NAMALWA (cell line): ENCODE measurements around the gene SKIC2.
"Not testable (repeated sequence)": the region's sequence is repeated elsewhere in the genome, so short reads cannot be mapped to it uniquely, and the experiment has no call there.

Experiments used
- DNase-seq: peaks from one replicate; pipeline ENCODE4 v3.0.0-alpha.2; 2015; ENCODE audit warnings: low spot score

SKIC2 gene

DNA sequence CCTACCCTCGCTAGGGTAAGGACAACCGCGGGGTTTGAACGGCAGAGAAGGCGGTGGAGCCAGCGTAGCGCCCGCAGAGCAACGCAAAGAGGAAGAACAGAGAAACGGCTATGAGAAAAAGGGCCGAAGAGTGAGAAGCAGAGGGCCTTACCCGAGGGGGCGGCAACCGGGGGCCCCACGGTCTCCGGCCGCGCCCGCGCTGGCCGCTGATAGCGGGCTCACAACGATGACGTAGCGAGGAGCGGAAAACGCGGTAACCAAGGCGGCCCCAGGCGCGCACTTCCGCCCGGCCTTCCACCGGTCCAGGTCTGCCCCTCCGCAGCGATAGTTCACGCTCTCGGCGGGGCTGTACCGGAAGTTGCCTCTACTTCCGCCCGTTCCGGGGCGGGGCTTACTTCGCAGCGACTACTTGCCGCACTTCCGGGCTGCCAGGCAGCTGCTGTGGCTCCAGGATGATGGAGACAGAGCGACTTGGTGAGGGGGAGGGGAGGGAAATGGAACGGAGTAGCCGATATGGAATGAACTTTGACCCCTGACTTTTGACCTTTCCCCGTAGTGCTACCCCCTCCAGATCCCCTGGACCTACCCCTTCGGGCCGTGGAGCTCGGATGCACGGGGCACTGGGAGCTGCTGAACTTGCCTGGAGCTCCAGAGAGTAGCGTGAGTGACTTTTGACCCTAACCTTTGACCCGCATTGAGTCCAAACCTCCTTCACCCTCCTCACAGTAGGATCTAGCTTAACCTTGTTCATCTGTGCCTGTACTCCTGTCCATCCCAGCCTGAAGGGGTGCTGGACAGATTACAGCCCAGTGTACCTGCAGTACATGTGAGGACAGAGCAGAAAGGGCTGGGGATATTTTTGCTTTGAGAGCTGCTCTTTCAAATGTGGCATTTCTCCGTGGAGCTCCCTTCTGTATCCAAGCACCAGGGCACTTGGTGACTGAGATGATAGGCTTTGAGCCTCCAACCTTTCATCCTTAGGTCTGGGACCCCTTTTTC, at the start of gene SKIC2, which contains the start of gene NELFE:
Gene SKIC2, plus strand, starts transcription at position 435 of the 999 bp plus-strand sequence. Its CDS starts 18 bp downstream, at position 453.
Gene NELFE, minus strand, starts transcription at position 231 of the 999 bp plus-strand sequence. CDS start 525 bp downstream, outside the sequence.
- peak; percentile 98 for DNase-seq

GRCh38 chr6:31909298-31909697, 49.7 kb upstream of the SKIC2 start:
- DNase-seq = not testable (repeated sequence)

DNA sequence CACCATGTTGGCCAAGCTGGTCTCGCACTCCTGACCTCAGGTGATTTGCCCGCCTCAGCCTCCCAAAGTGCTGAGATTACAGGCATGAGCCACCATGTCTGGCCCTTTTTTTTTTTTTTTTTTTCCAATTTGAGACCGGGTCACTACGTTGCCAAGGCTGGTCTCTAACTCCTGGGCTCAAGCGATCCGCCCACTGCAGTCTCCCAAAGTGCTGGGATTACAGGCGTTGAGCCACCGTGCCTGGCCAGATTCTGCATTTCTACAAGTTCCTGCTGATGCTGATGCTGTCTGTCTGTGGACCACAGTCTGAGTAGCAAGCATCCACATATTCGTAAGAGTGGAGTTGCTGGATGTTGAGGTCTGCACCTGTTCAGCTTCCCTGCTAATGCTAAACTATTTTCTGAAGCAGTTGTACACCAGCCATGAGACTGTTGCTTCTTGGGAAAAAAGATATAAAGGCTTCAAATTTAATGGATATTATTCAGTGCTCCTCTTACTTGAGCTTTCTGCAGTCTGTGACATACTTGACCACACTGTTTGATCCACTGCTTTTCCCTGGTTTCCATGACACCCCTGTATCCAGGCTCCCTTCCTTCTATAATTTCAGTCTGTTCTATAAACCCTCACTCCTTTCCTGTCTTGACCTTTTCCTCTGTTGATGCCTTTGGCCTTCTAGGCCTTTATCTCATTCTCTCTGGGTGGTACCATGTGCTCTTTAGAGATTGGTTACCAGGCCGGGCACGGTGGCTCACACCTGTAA, 47.0 kb upstream of the SKIC2 start:
- DNase-seq = no peak

DNA sequence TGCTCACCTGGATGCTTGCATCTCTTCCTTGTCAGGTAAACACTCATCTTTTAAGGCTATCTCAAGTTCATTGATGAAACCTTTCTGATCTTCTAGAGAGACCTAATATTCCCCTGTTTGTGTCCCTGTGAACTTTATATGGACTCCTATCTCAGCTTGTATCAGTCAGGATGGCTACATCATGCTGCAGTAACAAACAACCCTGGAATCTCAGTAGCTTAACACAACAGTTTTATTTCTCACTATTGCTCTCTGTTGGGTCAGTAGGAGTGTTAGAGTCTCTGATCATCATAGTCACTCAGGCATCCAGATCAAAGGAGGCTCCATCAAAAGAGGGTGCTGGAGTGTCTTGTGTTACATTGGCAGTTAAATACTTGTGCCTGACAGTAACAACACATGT, 43.6 kb upstream of the SKIC2 start:
- no peak for DNase-seq

DNA sequence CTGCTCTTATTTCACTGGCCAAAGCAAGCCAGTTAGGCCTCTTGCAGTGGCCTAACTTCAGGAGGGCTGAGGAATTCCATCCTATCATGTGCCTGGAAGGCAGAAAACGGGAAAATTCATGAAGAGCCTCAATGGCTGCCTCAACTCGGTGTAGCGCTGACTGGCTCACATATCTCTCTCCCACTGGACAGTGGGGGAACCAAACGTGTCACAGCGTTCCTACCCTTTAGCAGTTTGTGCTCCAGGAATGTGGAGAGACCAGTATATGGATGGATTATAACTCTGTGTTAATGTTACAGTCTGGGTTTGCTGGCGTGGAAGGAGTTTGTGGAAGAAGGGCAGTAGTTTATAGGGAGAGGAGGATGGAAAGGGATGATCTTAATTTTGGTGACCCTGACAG, 43.2 kb upstream of the SKIC2 start:
- no peak for DNase-seq

DNA sequence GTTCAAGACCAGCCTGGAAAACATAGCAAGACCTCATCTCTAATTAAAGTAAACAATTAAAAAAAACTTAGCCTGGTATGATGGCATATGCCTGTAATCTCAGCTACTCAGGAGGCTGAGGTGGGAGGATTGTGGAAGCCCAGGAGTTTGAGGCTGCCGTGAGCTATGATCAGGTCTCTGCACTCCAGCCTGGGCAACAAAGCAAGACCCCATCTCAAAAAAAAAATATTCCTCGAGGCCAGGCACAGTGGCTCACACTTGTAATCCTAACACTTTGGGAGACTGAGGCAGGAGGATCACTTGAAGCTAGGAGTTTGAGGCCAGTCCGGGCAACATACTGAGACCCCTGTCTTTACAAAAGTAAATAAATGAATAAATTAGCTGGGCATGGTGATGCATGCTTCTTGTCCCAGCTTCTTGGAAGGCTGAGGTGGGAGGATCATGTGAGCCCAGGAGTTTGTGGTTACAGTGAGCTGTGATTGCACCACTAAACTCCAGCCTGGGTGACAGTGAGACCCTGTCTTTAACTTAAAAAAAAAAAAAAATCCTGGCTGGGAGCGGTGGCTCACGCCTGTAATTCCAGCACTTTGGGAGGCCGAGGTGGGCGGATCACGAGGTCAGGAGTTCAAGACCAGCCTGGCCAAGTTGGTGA, 40.8 kb upstream of the SKIC2 start:
- DNase-seq = no peak

DNA sequence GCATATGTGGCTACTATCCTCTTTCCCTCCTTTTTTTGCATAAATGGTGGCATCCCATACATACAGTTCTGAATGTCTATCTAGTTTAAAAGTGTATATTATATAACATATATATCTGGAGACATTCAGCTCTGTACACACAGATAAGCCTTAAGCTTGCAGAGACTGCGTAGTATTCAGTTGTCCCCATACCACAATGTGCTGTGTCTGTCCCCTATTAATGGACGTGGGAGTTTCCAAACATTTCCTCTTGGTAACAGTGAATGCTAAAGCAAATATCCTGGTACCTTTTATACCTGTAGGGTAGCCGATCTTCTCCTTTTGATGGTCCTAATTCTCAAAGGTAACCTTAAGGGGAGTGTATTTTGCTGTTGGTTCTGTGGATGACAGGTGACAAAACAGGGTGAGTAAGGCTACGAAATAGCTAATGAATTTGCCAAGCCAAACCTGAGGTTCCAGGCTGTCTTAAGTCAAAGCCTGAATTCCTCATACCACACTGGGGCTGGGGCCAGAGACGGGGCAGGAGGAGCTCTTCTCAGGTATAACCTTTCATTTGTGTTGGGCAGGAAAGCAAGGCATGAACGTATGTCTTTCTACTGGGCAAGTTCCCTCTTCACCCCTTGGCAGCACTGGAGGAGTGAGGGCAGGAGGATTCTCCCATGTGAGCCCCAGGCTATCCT, 39.2 kb upstream of the SKIC2 start:
- no peak for DNase-seq

- no peak for DNase-seq
Observed at GRCh38 chr6:31920811-31921210, 38.2 kb upstream of the SKIC2 start.

- DNase-seq = peak; percentile 51
Observed at GRCh38 chr6:31922942-31923341, 36.0 kb upstream of the SKIC2 start.

- no peak for DNase-seq
Observed at GRCh38 chr6:31927242-31927862, 31.6 kb upstream of the SKIC2 start, which contains the start of gene C2. TSS of gene C2 (plus strand) at chr6:31927717. CDS start at chr6:31927753, 36 bp downstream.

- DNase-seq = no peak
Observed at GRCh38 chr6:31927863-31928671, 30.9 kb upstream of the SKIC2 start.

DNA sequence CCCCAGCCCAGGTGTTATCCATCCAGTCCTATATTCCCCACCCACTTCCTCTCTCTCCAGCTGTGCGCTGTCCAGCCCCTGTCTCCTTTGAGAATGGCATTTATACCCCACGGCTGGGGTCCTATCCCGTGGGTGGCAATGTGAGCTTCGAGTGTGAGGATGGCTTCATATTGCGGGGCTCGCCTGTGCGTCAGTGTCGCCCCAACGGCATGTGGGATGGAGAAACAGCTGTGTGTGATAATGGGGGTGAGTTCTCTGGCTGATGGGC, 30.4 kb upstream of the SKIC2 start:
- no peak for DNase-seq

GRCh38 chr6:31930962-31931361, 28.0 kb upstream of the SKIC2 start:
- DNase-seq = no peak

- not testable (repeated sequence) for DNase-seq
Observed at GRCh38 chr6:31932137-31932536, 26.8 kb upstream of the SKIC2 start.

DNA sequence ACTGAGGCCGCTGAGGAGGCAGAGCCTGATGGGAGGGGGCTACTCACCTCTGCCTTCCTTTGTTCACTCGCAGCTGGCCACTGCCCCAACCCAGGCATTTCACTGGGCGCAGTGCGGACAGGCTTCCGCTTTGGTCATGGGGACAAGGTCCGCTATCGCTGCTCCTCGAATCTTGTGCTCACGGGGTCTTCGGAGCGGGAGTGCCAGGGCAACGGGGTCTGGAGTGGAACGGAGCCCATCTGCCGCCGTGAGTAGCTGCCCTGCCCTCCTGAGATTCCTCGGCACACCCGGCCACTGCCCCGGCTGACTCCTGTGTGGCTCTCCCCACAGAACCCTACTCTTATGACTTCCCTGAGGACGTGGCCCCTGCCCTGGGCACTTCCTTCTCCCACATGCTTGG, 25.4 kb upstream of the SKIC2 start:
- DNase-seq = no peak

DNA sequence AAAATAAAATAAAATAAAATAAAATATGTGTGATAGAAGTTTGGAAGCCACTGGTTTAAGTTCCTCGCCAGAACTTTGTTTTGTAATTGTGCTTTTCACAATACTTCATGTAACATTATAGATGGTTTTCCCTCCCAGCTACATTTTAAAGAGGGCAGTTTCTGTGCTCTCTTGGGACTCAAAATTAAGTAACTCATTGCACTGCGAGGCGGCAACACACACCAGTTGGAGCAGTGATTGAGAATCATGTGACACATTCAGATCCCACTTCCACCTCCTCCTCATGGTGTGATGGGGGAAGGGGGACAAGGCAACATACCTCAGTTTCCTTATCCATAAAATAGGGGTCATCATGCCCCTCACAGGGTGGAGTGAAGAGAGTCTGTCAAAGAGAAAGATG, 24.0 kb upstream of the SKIC2 start:
- DNase-seq = no peak

DNA sequence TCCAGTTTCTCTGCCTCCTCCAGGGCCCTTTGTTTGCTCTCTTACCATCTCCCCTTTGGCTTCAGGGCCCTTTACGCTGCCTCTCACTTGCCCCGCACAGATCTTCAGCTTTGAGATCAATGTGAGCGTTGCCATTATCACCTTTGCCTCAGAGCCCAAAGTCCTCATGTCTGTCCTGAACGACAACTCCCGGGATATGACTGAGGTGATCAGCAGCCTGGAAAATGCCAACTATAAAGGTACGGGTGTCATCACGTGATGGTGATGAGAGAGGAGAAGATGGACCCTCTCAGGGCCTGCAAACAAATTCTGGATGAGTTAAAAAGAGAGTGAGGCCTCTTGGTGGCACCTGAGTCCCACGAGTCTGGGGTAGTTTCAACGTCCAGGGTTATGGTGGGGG, 23.2 kb upstream of the SKIC2 start:
- DNase-seq = no peak

- no peak for DNase-seq
Observed at GRCh38 chr6:31940256-31940664, 18.7 kb upstream of the SKIC2 start.

GRCh38 chr6:31943742-31944141, 15.2 kb upstream of the SKIC2 start:
- no peak for DNase-seq

- no peak for DNase-seq
Observed at GRCh38 chr6:31945154-31945506, 13.8 kb upstream of the SKIC2 start.
